Measurements from ENCODE around the gene UNKL.
A peak's percentile ranks its signal among the peaks of the same experiment; 100 is the strongest.

Gene UNKL

GRCh38 chr16:1412847-1413246 lies 1.7 kb downstream of the UNKL start:
- DNase-seq (ENCODE audit: insufficient read length, low spot score) (no peak), FAIRE-seq (no peak)
- TF ChIP-seq TAF1 (IDR thresholded peaks at IDR 0.05; ENCODE audit: low read depth, low read length) (no peak), POLR2AphosphoS5 (IDR thresholded peaks at IDR 0.05; ENCODE audit: low read depth, low read length) (no peak), POU2F2 (IDR thresholded peaks at IDR 0.05; ENCODE audit: low read depth, low read length) (no peak), SPI1 (IDR thresholded peaks at IDR 0.05; ENCODE audit: low read depth, low read length) (no peak), PAX5 (IDR thresholded peaks at IDR 0.05; ENCODE audit: insufficient read depth, low read length, severe bottlenecking) (no peak), POLR2A (IDR thresholded peaks at IDR 0.05; ENCODE audit: low read depth, low read length) (no peak)

- TF ChIP-seq TAF1 (IDR thresholded peaks at IDR 0.05; ENCODE audit: low read depth, low read length): no peak
- TF ChIP-seq PAX5 (IDR thresholded peaks at IDR 0.05; ENCODE audit: insufficient read depth, low read length, severe bottlenecking): no peak
- no peak; the same call in 1 of the 2 replicates for TF ChIP-seq SPI1 (IDR thresholded peaks at IDR 0.05; ENCODE audit: low read depth, low read length)
- FAIRE-seq (peak; percentile 98), DNase-seq (ENCODE audit: insufficient read length, low spot score) (peak; percentile 95)
Observed at GRCh38 chr16:1408171-1408837, 6.2 kb downstream of the UNKL start.

- no peak for FAIRE-seq
- no peak for DNase-seq (ENCODE audit: insufficient read length, low spot score)
- TF ChIP-seq SPI1 (IDR thresholded peaks at IDR 0.05; ENCODE audit: low read depth, low read length): no peak
- no peak for TF ChIP-seq POU2F2 (IDR thresholded peaks at IDR 0.05; ENCODE audit: low read depth, low read length)
- no peak for TF ChIP-seq TAF1 (IDR thresholded peaks at IDR 0.05; ENCODE audit: low read depth, low read length)
- no peak for TF ChIP-seq POLR2A (IDR thresholded peaks at IDR 0.05; ENCODE audit: low read depth, low read length)
- TF ChIP-seq POLR2AphosphoS5 (IDR thresholded peaks at IDR 0.05; ENCODE audit: low read depth, low read length): no peak
- no peak for TF ChIP-seq PAX5 (IDR thresholded peaks at IDR 0.05; ENCODE audit: insufficient read depth, low read length, severe bottlenecking)
Observed at GRCh38 chr16:1407753-1408152, 6.8 kb downstream of the UNKL start.

- TF ChIP-seq PAX5 (IDR thresholded peaks at IDR 0.05; ENCODE audit: insufficient read depth, low read length, severe bottlenecking) (no peak), POLR2A (IDR thresholded peaks at IDR 0.05; ENCODE audit: low read depth, low read length) (no peak), POLR2AphosphoS5 (IDR thresholded peaks at IDR 0.05; ENCODE audit: low read depth, low read length) (no peak), SPI1 (IDR thresholded peaks at IDR 0.05; ENCODE audit: low read depth, low read length) (no peak)
- FAIRE-seq: no peak
Observed at GRCh38 chr16:1403733-1404132, 10.8 kb downstream of the UNKL start.

GRCh38 chr16:1403036-1403435 lies 11.5 kb downstream of the UNKL start:
- no peak for DNase-seq (ENCODE audit: insufficient read length, low spot score)
- no peak for FAIRE-seq
- TF ChIP-seq PAX5 (IDR thresholded peaks at IDR 0.05; ENCODE audit: insufficient read depth, low read length, severe bottlenecking) (no peak), POLR2A (IDR thresholded peaks at IDR 0.05; ENCODE audit: low read depth, low read length) (no peak), SPI1 (IDR thresholded peaks at IDR 0.05; ENCODE audit: low read depth, low read length) (no peak), POLR2AphosphoS5 (IDR thresholded peaks at IDR 0.05; ENCODE audit: low read depth, low read length) (no peak), TAF1 (IDR thresholded peaks at IDR 0.05; ENCODE audit: low read depth, low read length) (no peak), POU2F2 (IDR thresholded peaks at IDR 0.05; ENCODE audit: low read depth, low read length) (no peak)

More at GRCh38 chr16:1403733-1404132, 10.8 kb downstream of the UNKL start:
- no peak for DNase-seq (ENCODE audit: insufficient read length, low spot score)

GRCh38 chr16:1401758-1402154 lies 12.7 kb downstream of the UNKL start:
- DNase-seq (ENCODE audit: insufficient read length, low spot score) (no peak), FAIRE-seq (no peak)
- TF ChIP-seq PAX5 (IDR thresholded peaks at IDR 0.05; ENCODE audit: insufficient read depth, low read length, severe bottlenecking) (no peak), POLR2A (IDR thresholded peaks at IDR 0.05; ENCODE audit: low read depth, low read length) (no peak), POU2F2 (IDR thresholded peaks at IDR 0.05; ENCODE audit: low read depth, low read length) (no peak), POLR2AphosphoS5 (IDR thresholded peaks at IDR 0.05; ENCODE audit: low read depth, low read length) (no peak)

- no peak for TF ChIP-seq POLR2A (IDR thresholded peaks at IDR 0.05; ENCODE audit: low read depth, low read length)
- no peak for TF ChIP-seq POU2F2 (IDR thresholded peaks at IDR 0.05; ENCODE audit: low read depth, low read length)
- TF ChIP-seq TAF1 (IDR thresholded peaks at IDR 0.05; ENCODE audit: low read depth, low read length): no peak
- TF ChIP-seq SPI1 (IDR thresholded peaks at IDR 0.05; ENCODE audit: low read depth, low read length): no peak
- TF ChIP-seq PAX5 (IDR thresholded peaks at IDR 0.05; ENCODE audit: insufficient read depth, low read length, severe bottlenecking): no peak
- no peak for TF ChIP-seq POLR2AphosphoS5 (IDR thresholded peaks at IDR 0.05; ENCODE audit: low read depth, low read length)
- DNase-seq (ENCODE audit: insufficient read length, low spot score) (no peak), FAIRE-seq (no peak)
Observed at GRCh38 chr16:1401061-1401757, 13.3 kb downstream of the UNKL start.

GRCh38 chr16:1398826-1399581 lies 15.5 kb downstream of the UNKL start:
- no peak for FAIRE-seq
- TF ChIP-seq SPI1 (IDR thresholded peaks at IDR 0.05; ENCODE audit: low read depth, low read length) (no peak), PAX5 (IDR thresholded peaks at IDR 0.05; ENCODE audit: insufficient read depth, low read length, severe bottlenecking) (no peak), POLR2A (IDR thresholded peaks at IDR 0.05; ENCODE audit: low read depth, low read length) (no peak)
- no peak for DNase-seq (ENCODE audit: insufficient read length, low spot score)

GRCh38 chr16:1398351-1398750 lies 16.2 kb downstream of the UNKL start:
- TF ChIP-seq PAX5 (IDR thresholded peaks at IDR 0.05; ENCODE audit: insufficient read depth, low read length, severe bottlenecking) (no peak), POLR2A (IDR thresholded peaks at IDR 0.05; ENCODE audit: low read depth, low read length) (no peak), POU2F2 (IDR thresholded peaks at IDR 0.05; ENCODE audit: low read depth, low read length) (no peak), SPI1 (IDR thresholded peaks at IDR 0.05; ENCODE audit: low read depth, low read length) (no peak), POLR2AphosphoS5 (IDR thresholded peaks at IDR 0.05; ENCODE audit: low read depth, low read length) (no peak), TAF1 (IDR thresholded peaks at IDR 0.05; ENCODE audit: low read depth, low read length) (no peak)
- FAIRE-seq (no peak), DNase-seq (ENCODE audit: insufficient read length, low spot score) (no peak)
